C4-2B (cell line): ENCODE measurements around the gene INTS13.

Experiments used
- H3K27ac ChIP-seq: fragments of 450-650 bp; 2 replicates; pipeline ENCODE4 v1.5.1; 2017
- CTCF ChIP-seq: fragments of 450-650 bp; conservative IDR thresholded peaks from 2 replicates; pipeline ENCODE4 v1.5.1; 2017; ENCODE audit warnings: mild to moderate bottlenecking
- ZFX ChIP-seq: fragments of 450-650 bp; IDR thresholded peaks from 2 replicates; pipeline ENCODE4 v1.6.1; 2017

INTS13 gene

GRCh38 chr12:26941215-26941594 lies 3.4 kb upstream of the INTS13 start:
- no peak overlapping the region for H3K27ac ChIP-seq
- TF ChIP-seq CTCF (no peak), ZFX (no peak)

- no peak overlapping the region for H3K27ac ChIP-seq
- TF ChIP-seq CTCF = no peak
- TF ChIP-seq ZFX = no peak
These were observed 2.9 kb upstream of the INTS13 start for GRCh38 chr12:26940516-26941214.

- H3K27ac ChIP-seq = no peak overlapping the region
- TF ChIP-seq ZFX = no peak
- TF ChIP-seq CTCF = no peak
These were observed 2.2 kb upstream of the INTS13 start for GRCh38 chr12:26939953-26940352.

- no peak for TF ChIP-seq CTCF
- no peak for TF ChIP-seq ZFX
- peak overlapping the region; percentile 80 for H3K27ac ChIP-seq
These were observed 1.5 kb upstream of the INTS13 start for GRCh38 chr12:26939192-26939832.

- H3K27ac ChIP-seq = peak overlapping the region; percentile 80
- TF ChIP-seq CTCF = no peak
- no peak; the same call in 1 of the 2 replicates for TF ChIP-seq ZFX
These were observed 901 bp upstream of the INTS13 start for GRCh38 chr12:26938701-26939062.

GRCh38 chr12:26937443-26937862 lies 328 bp downstream of the INTS13 start:
- peak overlapping the region; percentile 80 for H3K27ac ChIP-seq
- TF ChIP-seq CTCF (no peak), ZFX (no peak)
